Measurements from ENCODE around the gene GP5.

- TF ChIP-seq CTCF (IDR thresholded peaks at IDR 0.05) (no peak), POLR2A (IDR thresholded peaks at IDR 0.05) (no peak), POLR2AphosphoS5 (IDR thresholded peaks at IDR 0.05) (no peak)
Measured at GRCh38 chr3:194392576-194392975, 6.5 kb downstream of the GP5 start.

Measured in breast epithelium (tissue), 3 donors.